ENCODE measurements around the gene LHX1.

DNA sequence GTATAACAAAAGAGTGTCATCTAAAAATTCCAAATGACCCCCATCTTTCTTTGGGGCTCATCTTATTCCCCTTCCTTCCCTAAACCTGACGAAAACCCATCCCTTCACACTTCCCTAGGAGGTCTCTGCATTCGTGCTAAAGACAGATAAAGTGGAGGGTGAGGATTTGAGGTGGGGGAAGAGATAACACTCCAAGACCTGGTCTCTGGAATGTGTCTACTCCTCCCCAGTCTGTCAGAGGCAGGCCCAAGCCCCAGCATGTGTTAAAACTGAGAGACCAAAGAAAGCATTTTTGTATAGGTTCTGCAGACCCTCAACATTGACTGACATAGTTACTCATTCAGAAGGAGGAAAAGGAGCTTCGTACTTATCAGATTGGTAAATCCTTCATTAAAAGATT is 11.0 kb upstream of the LHX1 start:
- TF ChIP-seq POLR2A (IDR thresholded peaks at IDR 0.05; ENCODE audit: control extremely low read depth in 1 of 2, low read depth in 2 of 2, low read length in 2 of 2) (no peak), CTCF (IDR thresholded peaks at IDR 0.05; ENCODE audit: control extremely low read depth in 1 of 3, insufficient read depth in 1 of 3, low read depth in 1 of 3, low read length in 3 of 3) (no peak), E2F6 (IDR thresholded peaks at IDR 0.05) (no peak), CREB1 (IDR thresholded peaks at IDR 0.05) (no peak), PHF8 (conservative IDR thresholded peaks at IDR 0.05; ENCODE audit: low read depth, low read length) (no peak), JUND (IDR thresholded peaks at IDR 0.05; ENCODE audit: low read length) (no peak), POLR2AphosphoS5 (IDR thresholded peaks at IDR 0.05; ENCODE audit: low read depth, low read length) (no peak), TAF1 (IDR thresholded peaks at IDR 0.05; ENCODE audit: low read depth, low read length) (no peak), EP300 (IDR thresholded peaks at IDR 0.05; ENCODE audit: borderline replicate concordance in 1 of 2, low read depth in 2 of 2, low read length in 2 of 2) (no peak), KDM5A (IDR thresholded peaks at IDR 0.05; ENCODE audit: low read length) (no peak), BACH1 (IDR thresholded peaks at IDR 0.05; ENCODE audit: low read length) (no peak), CHD1 (IDR thresholded peaks at IDR 0.05; ENCODE audit: low read depth, low read length) (no peak)
- TF ChIP-seq, protein P1, sequence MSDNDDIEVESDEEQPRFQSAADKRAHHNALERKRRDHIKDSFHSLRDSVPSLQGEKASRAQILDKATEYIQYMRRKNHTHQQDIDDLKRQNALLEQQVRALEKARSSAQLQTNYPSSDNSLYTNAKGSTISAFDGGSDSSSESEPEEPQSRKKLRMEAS (IDR thresholded peaks at IDR 0.05), result no peak

All from H1 (cell line).